Measurements from ENCODE around the gene KIAA0586. TPM values are rescaled to one million over a fixed set of nuclear protein-coding genes. Genes with fewer than 3 reads are reported as not detected.

The KIAA0586 gene
- polyA plus RNA-seq, 1 of the 3 experiments (the other 2 are of a cell fraction) = 7.5 TPM

DNA sequence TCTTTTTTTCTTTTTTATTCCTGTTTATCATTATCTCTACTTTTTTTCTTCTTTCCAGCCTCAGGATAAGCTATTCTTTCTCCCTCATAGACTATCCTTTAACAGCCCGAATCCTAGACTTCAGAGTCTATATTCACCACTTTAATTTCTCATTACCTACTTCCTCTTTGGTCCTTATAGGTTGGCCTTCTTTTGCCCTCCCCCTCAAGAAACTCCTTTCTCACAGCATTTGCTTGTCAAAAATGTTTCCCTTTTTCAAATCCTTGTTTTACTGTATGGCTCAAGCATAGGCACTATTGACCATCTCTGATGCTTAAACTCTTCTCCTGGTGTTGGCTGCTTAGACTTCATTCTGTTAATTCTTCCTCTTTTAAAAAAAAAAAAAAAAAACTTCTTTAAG is 52.5 kb downstream of the KIAA0586 start:
- CTCF ChIA-PET = interaction anchor here (1.6 kb wide), 1 partner anchor 575 kb away, joined by 3 read pairs; no protein-coding TSS in a partner anchor

More for the DNA sequence above, 52.5 kb downstream of the KIAA0586 start:
- 100% methylated on average over 1 of the region's 1 CpG for WGBS (ENCODE audit: low lambda C conversion rate)
- DNase-seq = no peak
- no peak overlapping the region for H3K27ac ChIP-seq (ENCODE audit: low read depth in 2 of 2, low read length in 1 of 2)
- TF ChIP-seq FOXJ3 (CRISPR knock-in tag; IDR thresholded peaks at IDR 0.05) (no peak), CHD2 (IDR thresholded peaks at IDR 0.05; ENCODE audit: low read length, partially characterized antibody) (no peak), ELF1 (IDR thresholded peaks at IDR 0.05) (no peak), YY1 (IDR thresholded peaks at IDR 0.05; ENCODE audit: low read depth) (no peak), RCOR1 (IDR thresholded peaks at IDR 0.05; ENCODE audit: low read length) (no peak), ZBTB33 (IDR thresholded peaks at IDR 0.05; ENCODE audit: borderline replicate concordance, low read depth) (no peak), REST (IDR thresholded peaks at IDR 0.05; ENCODE audit: low read depth, low read length) (no peak), TEAD4 (IDR thresholded peaks at IDR 0.05; ENCODE audit: borderline replicate concordance, insufficient read depth) (no peak), EP300 (IDR thresholded peaks at IDR 0.05; ENCODE audit: borderline replicate concordance in 1 of 2, low read depth in 1 of 2, low read length in 1 of 2) (no peak), TAF1 (IDR thresholded peaks at IDR 0.05; ENCODE audit: borderline replicate concordance, low read depth, low read length) (no peak), MEF2A (IDR thresholded peaks at IDR 0.05; ENCODE audit: borderline replicate concordance, low read depth) (no peak), NRF1 (IDR thresholded peaks at IDR 0.05; ENCODE audit: low read depth, low read length) (no peak)
- TF ChIP-seq, protein P1, sequence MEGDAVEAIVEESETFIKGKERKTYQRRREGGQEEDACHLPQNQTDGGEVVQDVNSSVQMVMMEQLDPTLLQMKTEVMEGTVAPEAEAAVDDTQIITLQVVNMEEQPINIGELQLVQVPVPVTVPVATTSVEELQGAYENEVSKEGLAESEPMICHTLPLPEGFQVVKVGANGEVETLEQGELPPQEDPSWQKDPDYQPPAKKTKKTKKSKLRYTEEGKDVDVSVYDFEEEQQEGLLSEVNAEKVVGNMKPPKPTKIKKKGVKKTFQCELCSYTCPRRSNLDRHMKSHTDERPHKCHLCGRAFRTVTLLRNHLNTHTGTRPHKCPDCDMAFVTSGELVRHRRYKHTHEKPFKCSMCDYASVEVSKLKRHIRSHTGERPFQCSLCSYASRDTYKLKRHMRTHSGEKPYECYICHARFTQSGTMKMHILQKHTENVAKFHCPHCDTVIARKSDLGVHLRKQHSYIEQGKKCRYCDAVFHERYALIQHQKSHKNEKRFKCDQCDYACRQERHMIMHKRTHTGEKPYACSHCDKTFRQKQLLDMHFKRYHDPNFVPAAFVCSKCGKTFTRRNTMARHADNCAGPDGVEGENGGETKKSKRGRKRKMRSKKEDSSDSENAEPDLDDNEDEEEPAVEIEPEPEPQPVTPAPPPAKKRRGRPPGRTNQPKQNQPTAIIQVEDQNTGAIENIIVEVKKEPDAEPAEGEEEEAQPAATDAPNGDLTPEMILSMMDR (IDR thresholded peaks at IDR 0.05) = no peak
- no peak overlapping the region for H3K9ac ChIP-seq
- no peaks in the 10 kb centered on the region for H4K20me1 ChIP-seq (ENCODE audit: insufficient read depth)
- no peak overlapping the region for H3K4me2 ChIP-seq
- no peak overlapping the region for H3K4me3 ChIP-seq (ENCODE audit: low read depth in 2 of 2, low read length in 1 of 2)
- H2AFZ ChIP-seq (ENCODE audit: low read depth) = no peak overlapping the region
- peaks cover 19 to 36% of the 10 kb centered on the region in 2 experiments for H3K36me3 ChIP-seq (replicated peaks in 1 of 2; ENCODE audit: control insufficient read depth in 1 of 2, insufficient read depth in 2 of 2, low read length in 1 of 2)
- peaks cover 8% of the 10 kb centered on the region for H3F3A ChIP-seq (replicated peaks; ENCODE audit: insufficient read depth)
- H3K9me2 ChIP-seq = no peaks in the 10 kb centered on the region; the same call in 1 of the 2 replicates
- H3K79me2 ChIP-seq (ENCODE audit: insufficient read depth) = no peaks in the 10 kb centered on the region
- POLR2A ChIA-PET = no interaction called here
- no peaks in the 10 kb centered on the region for H3K9me3 ChIP-seq
- no peaks in the 10 kb centered on the region for H3K27me3 ChIP-seq (ENCODE audit: insufficient read depth)
- H3K4me1 ChIP-seq (ENCODE audit: control insufficient read depth in 1 of 2, insufficient read depth in 2 of 2, low read depth in 1 of 2, low read length in 1 of 2) = no peaks in the 10 kb centered on the region
